DMS53 treated with DMSO at 0.1 percent for 48 hours (cell line): ENCODE measurements around the gene SLC30A2.

ENCODE experiments used
- DNase-seq: peaks from one replicate; lab custom pipeline; 2025; ENCODE audit not compliant: unreplicated experiment; lab: John Stamatoyannopoulos, UW

Gene SLC30A2

GRCh38 chr1:26023826-26024225 lies 22.1 kb downstream of the SLC30A2 start:
- no peak for DNase-seq

GRCh38 chr1:26023009-26023408 lies 22.9 kb downstream of the SLC30A2 start:
- DNase-seq = no peak

GRCh38 chr1:26022404-26022779 lies 23.5 kb downstream of the SLC30A2 start:
- DNase-seq = no peak

GRCh38 chr1:26021647-26022403 lies 24.1 kb downstream of the SLC30A2 start, which contains the start of gene EXTL1:
TSS of gene EXTL1 (plus strand) at chr1:26021775. CDS start at chr1:26022647, 872 bp downstream.
- no peak for DNase-seq

GRCh38 chr1:26020941-26021646 lies 24.8 kb downstream of the SLC30A2 start:
- DNase-seq = no peak

- no peak for DNase-seq
Measured at GRCh38 chr1:26020330-26020768, 25.6 kb downstream of the SLC30A2 start.

GRCh38 chr1:26019641-26020315 lies 26.1 kb downstream of the SLC30A2 start:
- DNase-seq = no peak

GRCh38 chr1:26017606-26018005 lies 28.3 kb downstream of the SLC30A2 start:
- no peak for DNase-seq

GRCh38 chr1:26016953-26017545 lies 28.9 kb downstream of the SLC30A2 start:
- no peak for DNase-seq

- DNase-seq = no peak
Measured at GRCh38 chr1:26016258-26016952, 29.5 kb downstream of the SLC30A2 start.

- DNase-seq = no peak
Measured at GRCh38 chr1:26015358-26015757, 30.6 kb downstream of the SLC30A2 start.

GRCh38 chr1:26014179-26014578 lies 31.7 kb downstream of the SLC30A2 start:
- no peak for DNase-seq

- no peak for DNase-seq
Measured at GRCh38 chr1:26012864-26013263, 33.1 kb downstream of the SLC30A2 start.

- DNase-seq = no peak
Measured at GRCh38 chr1:26010825-26011224, 35.1 kb downstream of the SLC30A2 start.

- no peak for DNase-seq
Measured at GRCh38 chr1:26009796-26010447, 36.0 kb downstream of the SLC30A2 start.

- no peak for DNase-seq
Measured at GRCh38 chr1:26006710-26007109, 39.2 kb downstream of the SLC30A2 start.

GRCh38 chr1:26005434-26006105 lies 40.3 kb downstream of the SLC30A2 start:
- DNase-seq = no peak

- no peak for DNase-seq
Measured at GRCh38 chr1:26003756-26004155, 42.2 kb downstream of the SLC30A2 start.

GRCh38 chr1:26003262-26003661 lies 42.7 kb downstream of the SLC30A2 start:
- no peak for DNase-seq
